ENCODE measurements around the gene C16orf74. TPM values are rescaled to one million over a fixed set of nuclear protein-coding genes. Genes with fewer than 3 reads are reported as not detected.

C16orf74 gene
- polyA plus RNA-seq, 4 donors, result 2.8 to 5.8 (median 3.9) TPM

GRCh38 chr16:85661740-85662481 is 89.0 kb downstream of the C16orf74 start:
- no peak for DNase-seq (ENCODE audit: low read depth in 4 of 4, low spot score in 2 of 4)

DNA sequence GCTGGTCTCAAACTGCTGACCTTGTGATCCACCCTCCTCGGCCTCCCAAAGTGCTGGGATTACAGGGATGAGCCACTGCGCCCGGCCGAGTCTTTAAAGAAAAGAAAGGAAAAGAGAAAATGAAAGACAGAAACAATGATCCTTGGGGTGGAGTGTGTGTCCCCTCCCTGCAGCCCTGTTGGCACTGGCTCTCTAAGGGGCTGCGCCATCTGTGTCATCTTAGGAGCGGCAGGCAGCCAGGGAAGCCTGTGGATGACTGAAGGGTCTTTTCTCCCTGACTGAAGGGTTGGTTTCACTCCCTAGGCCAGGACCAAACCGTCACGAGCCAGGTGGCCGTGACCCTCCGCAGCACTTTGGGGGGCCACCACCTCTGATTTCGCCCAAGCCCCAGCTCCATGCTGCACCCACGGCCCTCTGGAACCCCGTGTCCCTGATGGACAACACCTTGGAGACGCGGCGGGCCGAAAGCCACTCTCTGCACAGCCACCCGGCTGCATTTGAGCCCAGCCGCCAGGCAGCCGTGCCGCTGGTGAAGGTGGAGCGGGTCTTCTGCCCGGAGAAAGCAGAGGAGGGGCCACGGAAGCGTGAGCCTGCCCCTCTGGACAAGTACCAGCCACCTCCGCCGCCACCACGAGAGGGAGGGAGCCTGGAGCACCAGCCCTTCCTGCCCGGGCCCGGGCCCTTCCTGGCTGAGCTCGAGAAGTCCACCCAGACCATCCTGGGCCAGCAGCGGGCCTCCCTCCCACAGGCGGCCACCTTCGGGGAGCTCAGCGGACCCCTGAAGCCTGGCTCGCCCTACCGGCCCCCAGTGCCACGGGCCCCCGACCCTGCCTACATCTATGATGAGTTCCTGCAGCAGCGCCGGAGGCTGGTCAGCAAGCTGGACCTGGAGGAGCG is 89.8 kb downstream of the C16orf74 start:
- DNase-seq (ENCODE audit: low read depth in 4 of 4, low spot score in 2 of 4), result no peak

DNA sequence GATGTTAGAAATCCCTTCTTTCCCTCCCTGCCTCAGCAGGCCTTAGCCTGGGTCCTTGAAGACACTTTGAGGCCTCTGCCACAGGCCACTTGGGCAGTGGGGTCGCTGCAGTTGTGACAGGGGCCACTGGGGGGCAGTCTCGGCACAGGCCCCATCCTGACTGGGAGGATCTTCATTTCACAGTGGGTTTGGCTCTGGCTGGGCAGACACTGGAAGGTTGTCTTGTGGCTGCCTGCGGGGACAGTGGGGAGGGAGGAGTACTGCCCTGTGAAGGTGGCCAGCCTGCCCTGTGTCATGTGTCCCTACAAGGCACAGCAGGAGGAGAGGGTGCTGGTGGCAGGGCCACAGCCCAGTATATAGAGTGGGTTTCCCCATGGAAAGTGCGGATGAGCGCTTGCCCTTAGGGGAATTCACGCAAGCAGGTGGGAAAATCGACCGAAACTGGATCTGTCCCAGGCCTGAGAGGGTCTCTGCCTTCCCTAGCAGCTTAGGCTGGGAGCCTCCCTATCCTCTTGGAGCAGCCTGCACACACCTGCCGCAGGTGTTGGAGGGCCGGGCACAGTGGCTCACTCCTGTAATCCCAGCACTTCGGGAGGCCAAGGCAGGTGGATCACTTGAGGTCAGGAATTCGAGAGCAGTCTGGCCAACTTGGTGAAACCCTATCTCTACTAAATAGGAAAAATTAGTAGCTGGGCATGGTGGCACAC is 90.9 kb downstream of the C16orf74 start:
- DNase-seq (ENCODE audit: low read depth in 4 of 4, low spot score in 2 of 4), result no peak

DNA sequence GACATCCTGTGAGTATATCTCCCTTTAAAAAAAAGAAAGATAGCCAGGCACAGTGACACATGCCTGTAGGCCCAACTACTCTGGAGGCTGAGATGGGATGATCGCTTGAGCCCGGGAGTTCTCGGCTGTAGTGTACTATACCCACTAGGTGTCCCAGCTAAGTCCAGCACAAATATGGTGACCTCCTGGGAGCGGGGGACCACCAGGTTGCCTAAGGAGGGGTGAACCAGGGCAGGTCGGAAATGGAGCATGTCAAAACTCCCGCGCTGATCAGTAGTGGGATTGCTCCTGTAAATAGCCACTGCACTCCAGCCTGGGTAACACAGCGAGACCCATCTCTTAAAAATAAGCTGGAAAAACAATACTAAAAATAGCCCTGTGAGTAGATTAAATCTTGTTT is 91.6 kb downstream of the C16orf74 start:
- no peak for DNase-seq (ENCODE audit: low read depth in 4 of 4, low spot score in 2 of 4)

DNA sequence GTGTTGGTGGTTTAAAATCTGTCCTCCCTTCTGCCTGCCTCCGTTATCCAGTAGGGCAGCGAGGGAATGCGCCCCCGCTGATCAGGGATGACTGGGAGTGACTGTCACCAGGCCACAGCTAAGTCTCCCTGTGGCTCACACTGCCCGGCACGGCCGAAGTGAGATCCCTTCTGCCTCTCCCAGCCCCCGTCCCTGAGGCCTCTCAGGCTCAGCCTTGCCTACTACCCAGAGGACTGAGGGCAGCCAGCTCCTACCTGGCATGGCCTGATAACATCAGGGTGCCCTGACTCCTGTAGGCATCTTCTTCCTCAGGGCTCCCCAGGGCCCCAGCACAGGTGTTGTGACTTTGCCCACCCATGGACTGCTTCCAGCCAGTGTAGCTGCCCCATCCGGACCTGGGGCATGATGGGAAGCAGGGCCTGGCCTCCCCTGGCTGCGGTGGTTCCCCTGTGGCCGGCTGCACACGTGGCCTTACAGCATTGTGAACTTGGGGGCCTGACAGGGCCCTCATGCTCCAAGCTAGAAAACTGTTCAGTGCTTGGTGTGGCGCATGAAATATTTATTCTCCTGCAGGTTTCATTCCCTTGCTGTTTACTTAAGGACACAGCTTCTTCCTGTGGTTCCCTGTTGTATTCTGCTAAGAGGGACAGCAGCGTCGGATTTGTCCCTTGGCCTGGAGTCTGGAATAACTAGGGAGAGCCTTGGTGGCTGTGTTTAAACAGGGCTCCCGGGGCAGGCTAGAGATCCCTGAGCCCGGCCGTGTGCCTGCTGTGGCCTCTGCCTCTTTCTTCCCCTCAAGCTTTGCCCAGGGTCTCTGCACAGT is 92.2 kb downstream of the C16orf74 start:
- DNase-seq (ENCODE audit: low read depth in 4 of 4, low spot score in 2 of 4), result no peak

GRCh38 chr16:85657996-85658395 is 92.9 kb downstream of the C16orf74 start:
- no peak for DNase-seq (ENCODE audit: low read depth in 4 of 4, low spot score in 2 of 4)

Other genes with a start within 250 kb of the C16orf74 start
- gene GSE1, start 137.8 kb downstream of the C16orf74 start, polyA plus RNA-seq (ENCODE audit: insufficient read length in 4 of 4), result 10 to 100 TPM; 54.5 to 89.1 (median 68.1) TPM
- gene GINS2, start 62.1 kb downstream of the C16orf74 start, polyA plus RNA-seq (ENCODE audit: insufficient read length in 4 of 4), result 10 to 100 TPM; 17.2 to 20.4 (median 17.9) TPM
- gene EMC8, start 48.4 kb upstream of the C16orf74 start, polyA plus RNA-seq (ENCODE audit: insufficient read length in 4 of 4), result 10 to 100 TPM; 25.4 to 36.6 (median 33.7) TPM
- 100 to 1,000 TPM; 370 to 440 (median 384) TPM for gene COX4I1, start 48.6 kb upstream of the C16orf74 start, polyA plus RNA-seq (ENCODE audit: insufficient read length in 4 of 4)
- 1 to 10 TPM; 3.9 to 6.6 (median 5.8) TPM for gene IRF8, start 148.1 kb upstream of the C16orf74 start, polyA plus RNA-seq (ENCODE audit: insufficient read length in 4 of 4)